GM19468 (cell line): ENCODE measurements around the gene TFDP1.

Experiments
- ATAC-seq: cut with Tn5 transposase; IDR thresholded peaks from one replicate; pipeline ENCODE4 v1.9.1; 2021; ENCODE audit warnings: mild to moderate bottlenecking, moderate library complexity, moderate number of reproducible peaks; ENCODE audit not compliant: unreplicated experiment; ENCODE audit errors: extremely low read depth

Gene TFDP1

GRCh38 chr13:113564331-113565023 is 20.1 kb upstream of the TFDP1 start:
- no peak for ATAC-seq

- ATAC-seq = no peak
These were observed 18.9 kb upstream of the TFDP1 start for GRCh38 chr13:113565526-113566226.

GRCh38 chr13:113566227-113566561 is 18.4 kb upstream of the TFDP1 start:
- ATAC-seq = no peak

- no peak for ATAC-seq
These were observed 16.9 kb upstream of the TFDP1 start for GRCh38 chr13:113567681-113568080.

GRCh38 chr13:113573065-113573464 is 11.5 kb upstream of the TFDP1 start:
- no peak for ATAC-seq

GRCh38 chr13:113576597-113576996 is 8.0 kb upstream of the TFDP1 start:
- ATAC-seq = no peak

GRCh38 chr13:113577881-113578435 is 6.6 kb upstream of the TFDP1 start:
- ATAC-seq = no peak

GRCh38 chr13:113579686-113580085 is 4.9 kb upstream of the TFDP1 start:
- ATAC-seq = no peak

- ATAC-seq = no peak
These were observed 2.7 kb upstream of the TFDP1 start for GRCh38 chr13:113581871-113582270.

GRCh38 chr13:113582841-113583631 is 1.5 kb upstream of the TFDP1 start:
- no peak for ATAC-seq

- ATAC-seq = peak; percentile 5
These were observed 518 bp downstream of the TFDP1 start for GRCh38 chr13:113584870-113585671.

GRCh38 chr13:113585896-113586295 is 1.3 kb downstream of the TFDP1 start:
- ATAC-seq = no peak

GRCh38 chr13:113586661-113587479 is 2.3 kb downstream of the TFDP1 start:
- ATAC-seq = no peak

- ATAC-seq = no peak
These were observed 4.0 kb downstream of the TFDP1 start for GRCh38 chr13:113588394-113589111.

GRCh38 chr13:113589251-113589960 is 4.9 kb downstream of the TFDP1 start:
- ATAC-seq = no peak

GRCh38 chr13:113589961-113590339 is 5.4 kb downstream of the TFDP1 start:
- no peak for ATAC-seq

GRCh38 chr13:113591750-113592149 is 7.2 kb downstream of the TFDP1 start:
- ATAC-seq = no peak

- ATAC-seq = no peak
These were observed 8.0 kb downstream of the TFDP1 start for GRCh38 chr13:113592571-113592970.
